ENCODE measurements around the gene WDR31.
"Not testable (repeated sequence)": the region's sequence is repeated elsewhere in the genome, so short reads cannot be mapped to it uniquely, and the experiment has no call there.

The WDR31 gene

GRCh38 chr9:113328045-113328782 is 11.9 kb downstream of the WDR31 start:
- no peak for DNase-seq

- no peak for DNase-seq
Observed at GRCh38 chr9:113326230-113326629, 13.8 kb downstream of the WDR31 start.

- DNase-seq: no peak
Observed at GRCh38 chr9:113322671-113323070, 17.4 kb downstream of the WDR31 start.

- no peak for DNase-seq
Observed at GRCh38 chr9:113320051-113320450, 20.0 kb downstream of the WDR31 start.

GRCh38 chr9:113319054-113319453 is 21.0 kb downstream of the WDR31 start:
- no peak for DNase-seq

DNA sequence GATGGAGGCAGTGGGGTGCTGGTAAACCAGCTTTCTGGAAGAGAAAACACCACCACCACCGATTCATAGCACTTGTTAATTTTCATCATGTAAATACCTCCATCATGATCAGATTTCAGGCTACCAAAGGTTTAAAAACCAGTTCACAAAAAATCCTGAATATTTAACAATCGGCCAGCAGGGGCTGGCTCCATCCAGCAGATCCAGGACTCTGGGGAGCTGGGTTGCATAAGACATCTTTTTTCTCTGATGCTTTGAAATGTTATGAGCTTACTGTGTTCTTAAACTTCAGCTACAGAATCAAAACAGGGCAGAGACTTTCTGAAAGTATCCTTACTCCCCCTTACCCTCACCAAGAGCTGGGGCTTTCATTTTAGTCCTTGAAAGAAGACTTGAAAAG is 22.3 kb downstream of the WDR31 start:
- peak; percentile 16 for DNase-seq

- no peak for DNase-seq
Observed at GRCh38 chr9:113316030-113316429, 24.0 kb downstream of the WDR31 start.

GRCh38 chr9:113315231-113315630 is 24.8 kb downstream of the WDR31 start:
- DNase-seq: no peak

- no peak for DNase-seq
Observed at GRCh38 chr9:113313261-113313660, 26.8 kb downstream of the WDR31 start.

- DNase-seq: peak; percentile 56
Observed at GRCh38 chr9:113311961-113312360, 28.1 kb downstream of the WDR31 start.

DNA sequence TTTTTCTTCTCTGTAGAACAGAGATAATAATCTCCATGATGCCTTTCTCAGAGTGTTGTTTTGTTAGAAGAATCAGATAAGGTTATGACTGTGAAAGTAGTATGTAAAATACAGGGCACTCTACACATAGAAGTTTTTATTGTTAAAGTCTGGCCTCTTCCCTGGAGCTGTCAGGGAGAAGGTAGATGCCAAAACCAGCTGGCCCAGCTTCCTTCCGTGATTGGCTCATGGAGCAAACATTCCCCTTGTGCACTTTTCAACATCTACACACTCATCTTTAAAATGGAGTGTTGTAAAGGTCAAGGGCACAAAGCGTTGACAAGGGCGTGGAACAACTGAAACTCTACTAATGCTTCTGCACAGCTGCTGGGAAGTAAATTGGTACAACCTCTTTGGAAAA is 29.5 kb downstream of the WDR31 start:
- DNase-seq: peak; percentile 9

DNA sequence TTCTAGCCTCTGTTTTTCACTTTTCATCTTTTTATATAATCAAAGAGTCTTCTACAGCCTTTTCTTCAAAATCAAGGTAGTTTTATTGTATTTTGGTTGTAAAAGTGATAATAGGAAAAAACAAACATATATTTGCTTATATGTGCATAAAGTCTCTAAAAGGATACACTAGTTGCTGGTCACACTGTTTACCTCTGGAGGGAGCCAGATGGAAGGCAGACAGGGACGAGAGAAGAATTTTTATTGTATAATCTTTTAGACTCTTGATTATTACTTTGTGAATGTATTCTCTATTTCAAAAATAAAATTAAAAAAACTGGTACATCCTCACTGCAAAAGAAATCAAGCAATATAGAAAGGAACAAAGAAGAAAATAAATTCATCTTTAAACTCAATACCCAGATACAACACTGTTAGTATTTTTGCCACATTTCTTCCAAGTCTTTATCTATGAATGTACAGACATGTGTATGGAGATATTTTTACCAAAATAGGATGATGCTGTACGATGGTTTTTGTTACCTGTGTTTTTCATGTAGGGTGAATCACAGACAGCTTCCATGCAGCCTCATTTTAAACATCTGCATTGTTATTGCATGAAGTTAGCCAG is 30.8 kb downstream of the WDR31 start:
- peak; percentile 48 for DNase-seq

GRCh38 chr9:113307396-113307975 is 32.6 kb downstream of the WDR31 start:
- DNase-seq: no peak

- DNase-seq: no peak
Observed at GRCh38 chr9:113306566-113306965, 33.5 kb downstream of the WDR31 start.

GRCh38 chr9:113302792-113303418 is 37.2 kb downstream of the WDR31 start, which contains the start of gene RNF183:
TSS of gene RNF183 (minus strand) at chr9:113303376. CDS start at chr9:113298184, 5,192 bp downstream.
- DNase-seq: no peak

DNA sequence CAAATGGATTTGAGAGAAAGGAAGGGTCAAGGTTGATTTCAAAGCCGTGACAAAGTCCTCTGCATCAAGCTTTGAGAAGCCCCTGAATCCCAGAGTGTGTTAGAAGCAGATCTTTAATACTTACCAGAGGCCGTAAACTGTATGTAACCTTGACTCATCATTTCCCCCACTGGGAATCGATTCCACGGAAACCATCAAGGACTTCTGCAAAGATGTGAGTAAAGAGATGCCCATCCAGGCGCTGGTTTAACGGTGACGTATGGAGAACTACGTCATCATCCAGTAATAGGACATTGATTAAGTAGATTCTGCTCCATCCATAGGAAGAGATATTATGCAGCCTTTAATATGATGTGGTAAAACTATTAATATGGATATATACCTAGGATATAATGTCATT is 38.5 kb downstream of the WDR31 start:
- DNase-seq: no peak

GRCh38 chr9:113299800-113300292 is 40.2 kb downstream of the WDR31 start:
- peak; percentile 40 for DNase-seq

DNA sequence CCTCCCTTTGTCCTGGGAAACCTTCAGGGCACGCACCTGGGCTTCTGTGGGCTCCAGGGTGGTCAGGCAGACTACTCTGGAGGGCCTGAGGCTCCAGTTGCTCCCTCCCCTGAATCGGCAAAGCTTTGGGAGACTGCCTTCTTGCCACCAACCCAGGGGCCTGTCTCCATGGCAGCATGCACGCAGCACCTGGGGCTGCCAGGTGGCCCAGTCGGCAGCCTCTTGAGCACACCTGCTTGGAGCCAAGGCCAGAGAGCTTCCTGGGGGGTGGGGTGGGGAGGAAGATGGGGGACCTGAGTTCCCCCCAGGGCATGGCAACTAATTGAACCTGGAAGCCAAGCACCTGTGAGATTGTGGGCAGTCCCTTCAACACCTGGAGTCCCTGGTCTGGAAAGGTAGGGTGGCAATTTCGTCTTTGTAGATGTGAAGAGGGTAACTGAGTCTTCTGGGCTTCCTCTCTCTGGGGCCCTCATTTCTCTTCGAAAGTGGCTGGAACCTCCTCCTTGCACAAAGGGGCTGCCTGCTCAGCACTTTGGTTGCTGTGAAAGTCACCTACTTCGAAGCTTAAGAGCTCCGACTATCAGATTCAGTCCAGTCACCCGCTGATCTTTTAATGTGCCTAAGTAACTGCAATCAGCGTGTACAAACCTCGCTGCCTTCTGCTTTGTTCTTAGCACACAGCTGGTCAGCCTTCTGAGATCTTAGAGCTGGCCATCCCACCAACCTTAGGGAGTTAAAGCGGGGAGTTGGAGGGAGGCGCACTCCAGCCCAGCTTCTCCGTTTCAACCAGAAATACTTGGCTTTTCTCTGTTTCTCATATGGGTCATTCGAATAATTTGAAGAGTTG is 40.9 kb downstream of the WDR31 start:
- DNase-seq: no peak

GRCh38 chr9:113298311-113298710 is 41.8 kb downstream of the WDR31 start:
- DNase-seq: no peak

- DNase-seq: no peak
Observed at GRCh38 chr9:113296796-113297558, 43.1 kb downstream of the WDR31 start.

- not testable (repeated sequence) for DNase-seq
Observed at GRCh38 chr9:113296247-113296646, 43.8 kb downstream of the WDR31 start.

All from fibroblast of upper back skin (primary cell).